Measurements from ENCODE around the gene ADCY5. TPM values are rescaled to one million over a fixed set of nuclear protein-coding genes. Genes with fewer than 3 reads are reported as not detected.

The ADCY5 gene
- total RNA-seq, 4 donors from 2014 or later, result 119 to 251 (median 185) TPM

DNA sequence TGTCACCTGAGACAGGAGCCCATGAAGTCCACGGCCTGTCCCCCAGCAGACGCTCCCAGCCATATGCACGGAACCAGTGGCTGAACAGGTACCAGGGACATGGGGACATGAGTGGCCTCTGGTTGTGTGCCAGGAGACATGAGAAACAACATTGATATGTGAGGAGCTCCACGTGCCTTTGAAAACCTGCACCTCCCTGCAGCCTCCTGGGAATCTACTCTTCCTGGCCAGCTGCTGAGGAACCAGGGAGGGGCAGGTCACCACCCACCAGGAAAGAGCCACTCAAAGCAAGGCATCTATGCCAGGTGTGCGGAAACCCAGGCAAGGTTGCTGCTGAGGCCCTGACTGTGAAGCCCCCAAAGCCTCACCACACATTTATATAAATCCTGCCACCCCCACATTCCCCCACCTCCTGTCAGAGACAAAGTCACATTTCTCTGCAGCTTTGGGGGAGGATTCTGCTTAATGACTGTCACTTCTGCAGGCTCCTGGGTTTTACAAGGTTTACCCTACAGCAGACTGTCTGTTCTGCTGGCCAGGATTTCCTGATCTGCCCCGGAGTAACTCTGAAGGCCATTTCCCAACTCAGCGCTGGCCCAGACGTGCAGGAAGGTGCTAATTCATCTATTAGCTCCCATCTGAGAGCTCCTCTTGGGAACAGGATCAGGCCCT, 110.8 kb downstream of the ADCY5 start:
- TF ChIP-seq EP300 (IDR thresholded peaks at IDR 0.05) (no peak), POLR2A (IDR thresholded peaks at IDR 0.05) (no peak), POLR2AphosphoS5 (IDR thresholded peaks at IDR 0.05) (no peak)
- TF ChIP-seq, protein P1, sequence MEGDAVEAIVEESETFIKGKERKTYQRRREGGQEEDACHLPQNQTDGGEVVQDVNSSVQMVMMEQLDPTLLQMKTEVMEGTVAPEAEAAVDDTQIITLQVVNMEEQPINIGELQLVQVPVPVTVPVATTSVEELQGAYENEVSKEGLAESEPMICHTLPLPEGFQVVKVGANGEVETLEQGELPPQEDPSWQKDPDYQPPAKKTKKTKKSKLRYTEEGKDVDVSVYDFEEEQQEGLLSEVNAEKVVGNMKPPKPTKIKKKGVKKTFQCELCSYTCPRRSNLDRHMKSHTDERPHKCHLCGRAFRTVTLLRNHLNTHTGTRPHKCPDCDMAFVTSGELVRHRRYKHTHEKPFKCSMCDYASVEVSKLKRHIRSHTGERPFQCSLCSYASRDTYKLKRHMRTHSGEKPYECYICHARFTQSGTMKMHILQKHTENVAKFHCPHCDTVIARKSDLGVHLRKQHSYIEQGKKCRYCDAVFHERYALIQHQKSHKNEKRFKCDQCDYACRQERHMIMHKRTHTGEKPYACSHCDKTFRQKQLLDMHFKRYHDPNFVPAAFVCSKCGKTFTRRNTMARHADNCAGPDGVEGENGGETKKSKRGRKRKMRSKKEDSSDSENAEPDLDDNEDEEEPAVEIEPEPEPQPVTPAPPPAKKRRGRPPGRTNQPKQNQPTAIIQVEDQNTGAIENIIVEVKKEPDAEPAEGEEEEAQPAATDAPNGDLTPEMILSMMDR (IDR thresholded peaks at IDR 0.05), result no peak
- peak overlapping the region in 3 of 4 donors; percentile 51 to 90 (median 85) for H3K27ac ChIP-seq
- ATAC-seq, result no peak
- no peaks in the 10 kb centered on the region for H3K27me3 ChIP-seq
- no peaks in the 10 kb centered on the region for H3K9me3 ChIP-seq
- H3K4me3 ChIP-seq, result no peak overlapping the region
- peaks cover 0 to 19% of the 10 kb centered on the region in 2 donors for H3K36me3 ChIP-seq
- peaks cover 0 to 93% (median 7%) of the 10 kb centered on the region in 3 donors for H3K4me1 ChIP-seq
- WGBS, 2 donors (ENCODE audit: low coverage in 1 of 2), result 75% methylated on average over 1 of the region's 8 CpGs; no CpG with 5 or more reads in 1 of the 2 donors

DNA sequence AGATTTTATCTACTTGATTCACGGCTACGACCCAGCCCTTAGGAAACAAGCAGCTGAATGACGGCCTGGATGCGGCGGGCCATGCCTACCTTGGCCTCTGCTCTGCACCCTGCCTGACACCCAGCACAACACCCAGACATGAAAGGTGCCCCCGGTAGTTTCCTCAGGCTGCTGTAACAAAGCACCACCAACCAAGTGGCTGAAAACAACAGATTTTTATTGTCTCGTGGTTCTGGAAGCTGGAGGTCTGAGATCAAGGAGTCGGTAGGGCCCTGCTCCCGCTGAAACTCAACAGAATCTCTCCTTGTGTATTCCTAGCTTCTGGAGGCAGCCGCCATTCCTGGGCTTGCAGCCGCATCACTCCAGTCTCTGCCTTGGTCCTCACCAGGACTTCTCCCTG, 111.7 kb downstream of the ADCY5 start:
- Histone ChIP-seq H3K36me3 (peaks cover 0 to 19% of the 10 kb centered on the region in 2 donors), H3K4me3 (no peak overlapping the region), H3K27ac (peak overlapping the region in 3 of 4 donors; percentile 85 to 90 (median 87)), H3K4me1 (peaks cover 0 to 93% (median 9%) of the 10 kb centered on the region in 3 donors), H3K9me3 (no peaks in the 10 kb centered on the region), H3K27me3 (no peaks in the 10 kb centered on the region)
- WGBS, 2 donors (ENCODE audit: low coverage in 1 of 2), result 100% methylated on average over 3 of the region's 11 CpGs; no CpG with 5 or more reads in 1 of the 2 donors
- ATAC-seq, result no peak
- TF ChIP-seq EP300 (IDR thresholded peaks at IDR 0.05) (no peak), POLR2AphosphoS5 (IDR thresholded peaks at IDR 0.05) (no peak), POLR2A (IDR thresholded peaks at IDR 0.05) (no peak)
- TF ChIP-seq, protein P1 (IDR thresholded peaks at IDR 0.05), result no peak

DNA sequence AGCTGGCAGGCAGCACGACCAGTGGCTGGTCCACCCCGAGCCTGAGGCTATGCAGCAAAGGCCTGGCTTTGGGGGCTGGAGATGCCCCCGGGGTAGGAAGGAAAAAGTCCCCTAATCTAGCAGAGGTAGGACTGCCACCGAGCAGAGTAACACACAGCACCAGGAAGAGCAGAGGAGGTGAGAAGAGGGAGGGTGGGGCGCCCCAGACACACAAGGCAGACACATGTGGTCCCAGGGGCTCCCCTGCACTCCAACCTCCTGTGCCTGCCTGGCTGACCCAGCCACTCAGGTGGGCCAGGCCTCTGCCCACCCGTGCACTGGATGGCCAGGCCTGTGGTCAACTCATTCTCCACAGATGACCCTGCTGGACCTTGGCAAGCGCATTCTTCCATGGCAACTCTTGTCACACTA, 112.4 kb downstream of the ADCY5 start:
- TF ChIP-seq POLR2A (IDR thresholded peaks at IDR 0.05) (no peak), POLR2AphosphoS5 (IDR thresholded peaks at IDR 0.05) (no peak), EP300 (IDR thresholded peaks at IDR 0.05) (no peak)
- TF ChIP-seq, protein P1 (IDR thresholded peaks at IDR 0.05), result no peak
- H3K9me3 ChIP-seq, result no peaks in the 10 kb centered on the region
- no peak overlapping the region for H3K4me3 ChIP-seq
- peaks cover 1 to 93% (median 17%) of the 10 kb centered on the region in 3 donors for H3K4me1 ChIP-seq
- ATAC-seq, result no peak
- no peaks in the 10 kb centered on the region for H3K27me3 ChIP-seq
- peaks cover 0 to 19% of the 10 kb centered on the region in 2 donors for H3K36me3 ChIP-seq
- 88% methylated on average over 2 of the region's 7 CpGs; no CpG with 5 or more reads in 1 of the 2 donors for WGBS, 2 donors (ENCODE audit: low coverage in 1 of 2)
- peak overlapping the region in 3 of 4 donors; percentile 85 to 90 (median 87) for H3K27ac ChIP-seq

DNA sequence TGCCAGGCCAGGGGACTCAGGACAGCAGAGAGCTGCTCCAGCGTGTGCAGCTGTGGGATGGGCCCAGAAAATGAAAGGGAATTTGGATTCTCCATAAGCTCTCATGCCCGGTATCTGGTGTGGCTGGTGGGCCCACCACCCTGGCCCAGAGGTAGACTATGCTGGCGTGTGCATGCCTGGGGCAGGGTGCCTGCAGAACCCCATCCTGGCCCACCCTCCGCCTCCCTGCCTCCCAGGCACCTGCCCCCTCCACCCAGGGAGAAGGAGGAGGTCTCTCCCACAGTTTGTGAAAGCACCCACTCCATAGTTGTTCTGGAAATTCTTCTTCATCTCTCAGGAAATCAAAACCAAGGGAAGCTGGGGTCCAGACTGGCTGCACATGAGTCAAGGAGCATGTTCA, 112.9 kb downstream of the ADCY5 start:
- ATAC-seq, result no peak
- H3K4me1 ChIP-seq, result peaks cover 6 to 96% (median 22%) of the 10 kb centered on the region in 3 donors

More for the DNA sequence above, 112.9 kb downstream of the ADCY5 start:
- no peak overlapping the region for H3K4me3 ChIP-seq
- 49 to 69% methylated on average over 2 of the region's 4 CpGs for WGBS, 2 donors (ENCODE audit: low coverage in 1 of 2)
- peaks cover 0 to 19% of the 10 kb centered on the region in 2 donors for H3K36me3 ChIP-seq
- H3K27ac ChIP-seq, result peak overlapping the region in 3 of 4 donors; percentile 85 to 90 (median 87)
- no peaks in the 10 kb centered on the region for H3K9me3 ChIP-seq
- H3K27me3 ChIP-seq, result no peaks in the 10 kb centered on the region
- no peak for TF ChIP-seq POLR2A (IDR thresholded peaks at IDR 0.05)
- no peak for TF ChIP-seq POLR2AphosphoS5 (IDR thresholded peaks at IDR 0.05)
- no peak for TF ChIP-seq EP300 (IDR thresholded peaks at IDR 0.05)
- TF ChIP-seq, protein P1 (IDR thresholded peaks at IDR 0.05), result no peak
